Measurements from ENCODE around the gene ATP1A1.
A peak's percentile ranks its signal among the peaks of the same experiment; 100 is the strongest.

Gene ATP1A1

DNA sequence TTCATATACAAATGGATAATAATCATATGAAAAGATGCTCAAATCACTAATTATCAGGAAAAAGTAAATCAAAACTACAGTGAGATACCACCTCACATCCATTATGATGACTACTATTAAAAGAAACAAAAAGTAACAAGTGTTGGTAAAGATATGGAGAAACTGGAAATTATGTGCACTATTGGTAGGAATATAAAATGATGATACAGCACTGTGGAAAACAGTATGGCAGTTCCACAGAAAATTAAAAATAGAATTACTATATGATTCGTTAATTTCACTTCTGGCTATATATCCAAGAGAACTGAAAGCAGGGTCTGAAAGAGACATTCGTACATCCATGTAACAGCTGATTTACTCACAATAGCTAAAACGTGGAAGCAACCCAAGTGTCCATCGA, 21.1 kb upstream of the ATP1A1 start:
- DNase-seq (ENCODE audit: low read depth in 2 of 2), result no peak
- H3K4me3 ChIP-seq (replicated peaks in 1 of 2; ENCODE audit: low read depth in 2 of 2, low read length in 2 of 2), result no peak overlapping the region
- TF ChIP-seq, protein P1, sequence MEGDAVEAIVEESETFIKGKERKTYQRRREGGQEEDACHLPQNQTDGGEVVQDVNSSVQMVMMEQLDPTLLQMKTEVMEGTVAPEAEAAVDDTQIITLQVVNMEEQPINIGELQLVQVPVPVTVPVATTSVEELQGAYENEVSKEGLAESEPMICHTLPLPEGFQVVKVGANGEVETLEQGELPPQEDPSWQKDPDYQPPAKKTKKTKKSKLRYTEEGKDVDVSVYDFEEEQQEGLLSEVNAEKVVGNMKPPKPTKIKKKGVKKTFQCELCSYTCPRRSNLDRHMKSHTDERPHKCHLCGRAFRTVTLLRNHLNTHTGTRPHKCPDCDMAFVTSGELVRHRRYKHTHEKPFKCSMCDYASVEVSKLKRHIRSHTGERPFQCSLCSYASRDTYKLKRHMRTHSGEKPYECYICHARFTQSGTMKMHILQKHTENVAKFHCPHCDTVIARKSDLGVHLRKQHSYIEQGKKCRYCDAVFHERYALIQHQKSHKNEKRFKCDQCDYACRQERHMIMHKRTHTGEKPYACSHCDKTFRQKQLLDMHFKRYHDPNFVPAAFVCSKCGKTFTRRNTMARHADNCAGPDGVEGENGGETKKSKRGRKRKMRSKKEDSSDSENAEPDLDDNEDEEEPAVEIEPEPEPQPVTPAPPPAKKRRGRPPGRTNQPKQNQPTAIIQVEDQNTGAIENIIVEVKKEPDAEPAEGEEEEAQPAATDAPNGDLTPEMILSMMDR (IDR thresholded peaks at IDR 0.05; ENCODE audit: low read depth, low read length), result no peak

DNA sequence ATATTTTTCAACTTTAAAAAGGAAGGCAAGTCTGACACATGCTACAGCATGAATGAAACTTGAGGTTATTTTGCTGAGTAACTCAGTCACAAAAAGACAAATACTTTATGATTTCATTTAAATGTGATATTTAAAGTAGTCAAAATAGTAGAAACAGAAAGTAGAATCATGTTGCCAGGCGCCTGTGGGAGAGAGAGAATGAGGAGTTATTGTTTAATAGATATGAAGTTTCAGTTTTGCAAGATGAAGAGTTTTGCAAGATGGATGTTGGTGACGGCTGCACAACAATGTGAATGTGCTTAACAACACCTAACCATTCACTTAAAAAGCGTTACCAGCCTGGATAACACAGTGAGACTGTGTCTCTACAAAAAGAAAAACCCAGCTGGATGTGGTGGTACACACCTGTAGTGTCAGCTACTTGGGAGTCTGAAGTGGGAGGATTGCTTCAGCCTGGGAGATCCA, 20.7 kb upstream of the ATP1A1 start:
- peak in 1 of 2 donors; percentile 7 for DNase-seq (ENCODE audit: low read depth in 2 of 2)
- TF ChIP-seq, protein P1 (IDR thresholded peaks at IDR 0.05; ENCODE audit: low read depth, low read length), result no peak
- no peak overlapping the region for H3K4me3 ChIP-seq (replicated peaks in 1 of 2; ENCODE audit: low read depth in 2 of 2, low read length in 2 of 2)

DNA sequence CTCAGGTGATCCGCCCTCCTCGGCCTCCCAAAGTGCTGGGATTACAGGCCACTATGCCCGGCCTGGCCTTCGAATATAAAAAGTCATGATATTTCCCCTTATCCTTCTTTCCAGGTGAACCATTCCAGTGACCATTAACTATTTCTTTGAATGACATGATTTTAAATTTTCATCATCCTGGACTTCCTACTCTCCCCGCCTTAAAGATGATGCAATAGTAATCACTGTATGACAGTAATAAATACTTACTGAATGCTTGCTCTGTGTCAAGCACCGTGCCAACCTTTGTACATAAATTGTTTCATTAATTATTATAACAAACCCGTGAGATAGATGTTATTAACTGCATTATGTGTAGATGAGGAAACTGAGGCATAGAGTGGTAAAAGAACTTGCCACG, 19.9 kb upstream of the ATP1A1 start:
- TF ChIP-seq, protein P1 (IDR thresholded peaks at IDR 0.05; ENCODE audit: low read depth, low read length), result no peak
- H3K4me3 ChIP-seq (replicated peaks in 1 of 2; ENCODE audit: low read depth in 2 of 2, low read length in 2 of 2), result no peak overlapping the region
- DNase-seq (ENCODE audit: low read depth in 2 of 2), result no peak

DNA sequence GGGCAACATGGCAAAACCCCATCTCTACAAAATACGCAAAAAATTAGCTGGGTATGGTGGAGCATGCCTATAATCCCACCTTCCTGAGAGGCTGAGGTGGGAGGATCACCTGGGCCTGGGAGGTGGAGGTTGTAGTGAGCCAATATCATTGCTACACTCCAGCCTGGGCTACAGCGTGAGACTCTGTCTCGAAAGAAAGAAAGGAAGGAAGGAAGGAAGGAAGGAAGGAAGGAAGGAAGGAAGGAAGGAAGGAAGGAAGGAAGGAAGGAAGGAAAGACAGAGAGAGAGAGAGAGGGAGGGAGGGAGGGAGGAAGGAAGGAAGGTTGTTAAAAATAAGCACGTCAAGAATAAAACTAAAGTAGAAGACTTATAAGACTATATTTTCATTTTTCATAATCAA, 17.0 kb upstream of the ATP1A1 start:
- DNase-seq (ENCODE audit: low read depth in 2 of 2), result no peak
- H3K4me3 ChIP-seq (replicated peaks in 1 of 2; ENCODE audit: low read depth in 2 of 2, low read length in 2 of 2), result no peak overlapping the region
- TF ChIP-seq, protein P1 (IDR thresholded peaks at IDR 0.05; ENCODE audit: low read depth, low read length), result no peak

DNA sequence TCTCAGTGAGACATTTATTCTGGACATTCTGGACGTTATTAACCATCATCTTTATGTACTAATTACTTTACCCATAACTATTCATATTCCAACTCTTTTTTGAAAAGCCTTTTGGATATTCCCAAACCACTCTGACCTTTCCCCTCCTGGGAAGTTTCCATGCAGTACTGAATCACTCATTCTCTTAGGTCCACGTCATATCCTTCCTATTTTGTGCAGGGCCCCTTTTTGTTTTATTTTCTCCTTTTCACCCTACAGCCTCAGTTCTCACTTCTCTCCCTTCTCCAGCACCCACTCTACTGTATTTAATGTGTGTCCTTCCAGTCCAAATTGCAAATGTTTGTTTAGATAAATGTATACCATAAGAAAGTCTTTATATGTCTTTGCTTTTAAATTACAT, 16.4 kb upstream of the ATP1A1 start:
- DNase-seq (ENCODE audit: low read depth in 2 of 2), result peak; percentile 71 to 75
- TF ChIP-seq, protein P1 (IDR thresholded peaks at IDR 0.05; ENCODE audit: low read depth, low read length), result no peak
- H3K4me3 ChIP-seq (replicated peaks in 1 of 2; ENCODE audit: low read depth in 2 of 2, low read length in 2 of 2), result no peak overlapping the region

DNA sequence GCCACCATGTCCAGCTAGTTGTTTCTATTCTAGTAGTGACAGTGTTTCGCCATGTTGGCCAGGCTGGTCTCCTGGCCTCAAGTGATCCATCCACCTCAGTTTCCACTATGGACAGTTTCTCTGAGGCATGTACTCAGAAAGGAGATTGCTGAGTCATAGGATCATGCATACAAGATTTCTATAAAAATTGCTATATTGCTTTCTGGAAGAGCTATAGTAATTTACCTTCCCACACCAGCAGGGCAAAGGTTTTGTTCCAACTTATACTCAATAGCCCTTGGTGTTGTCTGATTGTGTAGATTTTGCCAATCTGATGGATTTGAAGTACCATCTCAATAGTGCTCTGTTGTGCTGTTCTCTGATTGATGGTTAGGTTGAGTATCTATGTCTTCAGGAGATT, 15.6 kb upstream of the ATP1A1 start:
- DNase-seq (ENCODE audit: low read depth in 2 of 2), result no peak
- TF ChIP-seq, protein P1 (IDR thresholded peaks at IDR 0.05; ENCODE audit: low read depth, low read length), result no peak
- no peak overlapping the region for H3K4me3 ChIP-seq (replicated peaks in 1 of 2; ENCODE audit: low read depth in 2 of 2, low read length in 2 of 2)

Measured in cardiac fibroblast (primary cell).